GM18519 (cell line): ENCODE measurements around the gene HPX.

Experiments
- ATAC-seq: cut with Tn5 transposase; IDR thresholded peaks from one replicate; pipeline ENCODE4 v1.9.1; 2021; ENCODE audit warnings: mild to moderate bottlenecking, moderate library complexity; ENCODE audit not compliant: unreplicated experiment, low FRiP score

Gene HPX

DNA sequence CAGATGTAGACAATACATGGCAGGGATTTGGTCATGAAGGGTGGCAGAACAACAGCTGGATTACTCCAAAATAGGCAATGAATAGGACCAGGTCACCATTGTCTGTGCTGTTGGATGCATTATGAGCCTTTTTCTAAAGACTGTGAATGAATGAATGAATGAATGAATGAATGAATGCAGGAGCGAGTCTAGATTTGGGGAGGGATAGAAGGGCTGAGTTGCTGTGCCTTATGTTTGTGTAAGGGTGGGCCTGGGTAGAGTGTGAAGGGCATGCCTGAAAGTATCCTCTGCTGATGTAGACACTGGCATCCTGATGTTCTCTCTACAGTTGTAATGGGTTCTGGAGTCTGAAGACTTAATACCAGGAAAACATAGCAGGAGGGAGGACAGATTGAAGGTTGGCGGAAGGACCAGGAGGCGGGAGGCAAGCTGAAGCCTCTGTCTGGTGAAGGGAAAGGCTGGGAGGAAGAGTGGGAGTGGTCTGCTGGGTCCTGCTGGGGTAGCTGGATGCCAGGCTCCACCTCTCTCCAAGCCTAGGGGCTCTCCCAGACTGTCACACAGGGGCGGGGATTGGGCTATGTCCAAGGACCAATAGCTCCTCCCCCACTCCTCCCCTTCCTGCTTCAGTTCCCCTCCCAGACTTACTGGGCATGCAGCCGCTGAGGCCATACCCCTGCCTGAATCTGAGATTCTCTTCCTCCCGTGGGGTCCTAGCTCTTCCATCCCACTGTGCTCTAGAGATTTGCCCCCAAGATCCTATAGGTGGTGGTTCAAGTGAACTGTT lies 28.1 kb upstream of the HPX start:
- ATAC-seq: peak; percentile 81

DNA sequence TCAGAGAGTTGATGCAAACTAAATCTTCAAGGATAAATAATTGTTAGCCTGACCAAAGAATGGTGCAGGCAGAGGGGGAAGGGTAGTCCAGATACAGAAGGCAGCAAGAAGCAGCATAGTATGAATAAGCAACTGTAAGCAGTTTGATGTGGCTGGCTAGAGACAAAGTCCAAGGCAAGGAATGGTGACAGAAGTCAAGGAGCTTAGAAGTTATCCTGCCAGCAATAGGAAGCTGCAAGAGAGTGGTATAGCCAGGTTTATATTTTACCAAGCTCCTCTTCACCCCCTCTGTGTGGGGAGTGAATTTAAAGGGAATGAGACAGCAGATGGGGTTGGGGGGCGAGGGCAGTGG lies 18.3 kb upstream of the HPX start:
- ATAC-seq: no peak

DNA sequence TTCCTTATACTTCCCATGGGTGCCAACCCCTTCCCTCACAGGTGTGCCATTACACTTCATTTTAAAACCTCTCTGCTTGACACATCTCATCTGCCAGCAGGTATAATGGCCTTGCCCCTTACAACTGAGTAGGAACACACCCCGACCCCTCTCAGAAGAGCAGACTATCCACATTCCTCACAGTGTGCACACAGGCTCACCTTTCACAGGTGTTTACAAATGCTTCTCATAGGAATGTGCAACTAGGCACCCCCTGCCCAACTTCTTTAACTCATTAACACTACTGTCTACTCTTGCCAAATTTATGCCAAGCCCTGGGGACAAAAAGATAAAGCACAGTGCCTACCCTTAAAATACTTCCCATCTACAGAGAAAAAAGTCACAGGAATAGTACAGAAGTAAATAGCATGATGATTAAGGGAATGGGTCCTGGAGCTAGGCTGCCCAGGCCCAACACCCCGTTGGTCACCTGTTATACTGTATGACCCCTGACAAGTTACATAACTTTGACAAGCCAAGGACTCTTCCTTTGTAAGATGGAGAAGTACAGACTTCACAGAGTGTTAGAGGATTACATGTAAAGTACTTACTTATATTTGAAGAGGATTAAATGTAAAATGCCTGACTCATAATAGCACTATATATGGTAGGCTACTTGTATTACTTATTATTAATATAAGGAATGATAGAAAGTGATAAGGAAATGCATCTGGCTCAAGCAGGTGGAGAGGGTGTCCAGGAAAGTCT lies 17.7 kb upstream of the HPX start:
- ATAC-seq: no peak

DNA sequence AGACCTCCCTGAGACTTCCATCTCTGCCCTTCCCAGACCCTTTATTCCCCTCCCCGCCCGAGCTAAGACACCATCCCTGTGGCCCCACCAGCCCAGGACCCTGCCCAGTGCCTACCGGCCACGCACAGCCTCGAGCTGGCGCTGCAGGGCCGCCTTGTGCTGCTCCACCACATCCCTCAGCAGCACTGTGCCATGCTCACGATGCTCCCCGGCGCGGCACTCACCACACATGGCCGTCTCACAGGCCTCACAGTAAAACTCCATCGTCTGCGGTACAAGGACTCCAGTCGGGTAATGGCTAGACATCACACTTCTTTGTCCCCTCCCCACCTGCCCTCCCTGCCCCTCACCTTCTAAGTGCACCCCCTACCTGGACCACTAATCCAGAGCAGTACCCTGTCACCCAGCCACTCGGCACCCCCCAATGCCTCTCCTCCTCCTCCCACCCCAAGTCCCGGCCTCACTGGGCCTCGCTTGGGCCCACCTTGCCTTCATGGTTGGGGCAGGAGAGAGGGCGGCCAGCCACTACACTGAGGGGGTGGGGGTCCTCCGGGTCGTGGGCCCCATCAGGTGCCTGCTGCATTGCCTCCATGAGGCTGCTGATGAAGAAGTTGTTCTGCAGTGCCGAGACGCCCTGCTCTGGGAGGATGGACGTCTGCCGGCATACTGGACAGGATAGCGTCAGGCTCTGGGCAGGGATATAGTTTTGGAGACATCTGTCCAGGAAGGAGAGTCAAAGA lies 17.0 kb upstream of the HPX start:
- no peak for ATAC-seq

DNA sequence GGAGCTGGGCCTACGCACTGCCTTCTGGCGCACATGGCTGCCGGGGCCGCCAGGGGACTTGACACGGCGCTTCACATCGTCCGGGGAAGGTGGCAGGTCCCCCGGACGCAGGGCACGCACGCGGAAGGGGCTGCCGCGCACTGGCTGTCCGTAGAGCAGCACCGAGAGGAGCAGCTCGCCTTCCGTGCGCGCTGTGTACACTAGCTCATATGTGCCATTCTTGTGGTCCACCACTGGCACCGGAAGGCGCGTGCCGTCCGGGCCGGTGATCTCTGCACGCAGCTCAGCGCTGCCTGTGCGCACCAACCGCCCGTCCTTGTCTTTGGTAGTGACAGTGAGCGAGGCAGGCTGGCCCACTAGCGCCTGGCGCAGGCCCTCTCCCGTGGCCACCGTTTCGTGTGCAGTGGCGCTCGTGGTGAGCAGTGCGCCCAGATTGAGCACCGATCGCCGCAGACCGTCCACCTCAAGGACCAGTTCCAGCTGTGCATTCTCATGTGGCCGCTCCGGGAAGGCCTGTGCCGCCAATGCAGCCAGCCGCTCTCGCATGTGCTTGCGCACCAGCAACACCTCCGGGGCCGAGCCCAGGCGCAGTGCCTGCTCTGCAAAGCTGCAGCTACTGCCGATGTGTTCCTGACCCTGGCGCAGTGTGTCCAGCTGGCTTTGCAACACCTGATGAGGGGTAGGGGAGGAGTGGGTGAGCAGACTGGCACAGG lies 15.7 kb upstream of the HPX start:
- no peak for ATAC-seq

DNA sequence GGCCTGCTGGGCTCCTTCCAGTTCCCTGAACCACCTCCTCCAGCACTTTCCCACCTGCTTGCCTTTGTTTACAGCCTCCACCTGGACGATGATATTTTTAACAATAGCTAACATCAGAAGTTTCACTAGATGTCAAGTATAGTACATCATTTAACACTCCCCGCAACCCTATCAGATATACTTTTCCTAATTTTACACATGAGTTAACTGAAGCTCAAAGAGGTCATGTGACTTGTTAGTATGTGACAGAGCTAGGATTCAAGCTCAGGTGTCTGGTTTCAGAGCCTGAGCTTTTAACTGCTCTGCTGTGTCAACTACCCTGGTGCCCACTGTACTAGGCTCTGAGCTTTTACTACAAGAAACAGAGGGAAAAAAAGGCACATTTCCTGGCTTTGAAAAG lies 14.3 kb upstream of the HPX start:
- no peak for ATAC-seq

DNA sequence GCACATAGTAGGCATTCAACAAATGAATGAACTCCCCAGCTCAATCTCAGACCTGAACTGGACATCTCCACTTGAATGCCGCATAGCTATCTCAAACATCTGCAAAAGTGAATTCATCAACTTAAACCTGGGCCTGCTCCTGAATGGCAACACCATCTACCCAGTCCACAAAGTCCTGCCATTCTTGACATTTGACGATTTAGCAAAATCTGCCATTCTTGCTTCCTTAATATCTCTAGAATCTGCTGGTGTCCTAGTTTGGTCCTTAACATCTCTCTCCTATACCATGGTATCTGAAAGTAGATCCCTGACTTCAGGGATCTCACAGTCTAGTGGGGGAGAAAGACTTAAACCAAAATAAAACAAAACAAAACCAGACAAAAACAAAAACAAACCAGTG lies 12.4 kb upstream of the HPX start:
- ATAC-seq: no peak

DNA sequence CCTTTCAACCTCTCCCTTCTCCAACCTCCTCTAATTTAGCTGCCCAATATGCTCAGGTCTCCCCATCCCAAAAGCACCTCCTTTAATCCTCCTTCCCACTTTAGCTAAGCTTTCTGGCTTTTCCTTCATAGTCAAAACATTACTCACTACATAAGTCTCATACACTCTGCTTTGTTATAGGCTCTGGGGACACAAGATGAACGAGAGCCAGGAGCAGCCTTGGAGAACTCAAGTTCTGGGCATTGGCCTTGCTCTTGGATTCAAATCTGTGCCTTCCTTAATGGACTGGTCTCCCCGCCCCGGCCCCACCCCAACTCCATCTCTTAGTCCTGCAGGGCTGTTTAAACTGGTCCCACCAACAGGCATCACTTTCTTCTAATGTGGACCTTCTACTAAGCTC lies 11.4 kb upstream of the HPX start:
- no peak for ATAC-seq

DNA sequence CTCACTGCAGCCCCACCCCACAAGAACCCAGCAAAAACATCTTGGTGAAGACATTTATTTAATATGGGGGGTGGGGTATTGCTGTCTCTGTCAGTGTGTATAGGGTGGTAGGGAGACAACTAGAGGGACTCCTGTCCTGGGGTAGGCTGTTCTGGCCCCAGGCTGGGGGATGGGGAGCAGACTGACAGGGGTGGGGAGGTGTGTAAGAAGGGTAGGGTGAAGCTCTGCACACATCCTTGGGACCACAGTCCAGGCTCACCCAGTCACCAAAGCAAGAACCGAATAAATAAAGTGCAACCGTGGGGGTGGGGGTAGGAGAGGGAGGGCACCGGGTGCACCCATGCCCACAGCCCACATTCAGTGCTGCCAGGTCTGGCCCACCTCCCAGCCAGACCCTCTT lies 7.8 kb upstream of the HPX start:
- no peak for ATAC-seq

DNA sequence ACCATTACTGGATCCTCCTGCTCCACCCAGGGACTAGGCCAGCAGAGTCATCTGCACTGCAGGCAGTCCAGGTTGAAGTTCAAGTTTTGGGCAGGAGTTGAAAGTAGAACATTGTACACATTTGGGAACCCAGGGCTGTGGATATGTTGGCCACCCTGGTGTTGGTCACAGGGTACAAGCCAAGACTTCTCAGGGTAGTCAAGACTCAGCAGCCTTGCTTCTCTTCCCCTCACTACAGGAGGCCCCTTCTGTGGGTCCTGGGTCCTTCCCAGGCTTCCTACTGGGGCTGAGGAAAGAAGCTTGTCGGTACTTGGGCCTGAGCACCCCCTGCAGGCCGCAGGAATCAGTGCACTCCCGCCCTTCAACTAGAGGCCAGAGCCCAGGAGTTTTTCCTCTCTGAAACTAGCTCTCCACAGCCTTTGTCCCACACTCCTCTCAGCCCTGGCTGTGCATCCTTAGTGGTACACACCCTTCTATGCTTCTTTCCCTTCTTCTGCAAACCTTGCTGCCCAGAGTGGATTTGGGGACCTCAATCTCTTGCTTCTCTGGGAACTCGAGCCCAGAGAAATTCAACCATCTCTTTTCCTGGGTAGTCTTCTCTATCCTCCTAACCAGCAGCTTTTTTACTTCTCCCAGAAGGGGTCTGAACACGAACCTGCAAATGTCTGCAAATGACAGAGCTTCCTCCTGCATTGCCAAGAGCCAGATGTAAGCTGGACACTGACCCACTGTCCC lies 2.6 kb upstream of the HPX start:
- peak; percentile 73 for ATAC-seq

DNA sequence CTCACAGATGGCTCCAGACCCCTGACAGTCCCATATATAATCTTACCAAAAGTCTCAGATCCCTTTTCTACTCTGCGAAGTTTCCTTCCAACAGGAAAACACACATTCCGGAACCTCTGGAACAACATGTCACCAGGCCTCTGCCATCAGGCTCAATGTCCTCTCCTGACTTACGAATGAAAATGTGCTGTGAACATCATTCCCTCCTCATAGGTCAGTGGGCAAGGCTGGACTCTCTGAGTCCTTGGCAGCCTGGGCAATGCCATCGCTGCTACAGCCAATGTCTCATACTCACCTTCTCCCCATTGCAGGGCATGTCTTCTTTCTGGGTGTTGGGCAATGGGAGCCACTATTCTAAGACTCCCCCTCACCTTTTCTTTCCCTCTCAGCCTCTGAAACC lies 1.7 kb upstream of the HPX start:
- ATAC-seq: no peak

DNA sequence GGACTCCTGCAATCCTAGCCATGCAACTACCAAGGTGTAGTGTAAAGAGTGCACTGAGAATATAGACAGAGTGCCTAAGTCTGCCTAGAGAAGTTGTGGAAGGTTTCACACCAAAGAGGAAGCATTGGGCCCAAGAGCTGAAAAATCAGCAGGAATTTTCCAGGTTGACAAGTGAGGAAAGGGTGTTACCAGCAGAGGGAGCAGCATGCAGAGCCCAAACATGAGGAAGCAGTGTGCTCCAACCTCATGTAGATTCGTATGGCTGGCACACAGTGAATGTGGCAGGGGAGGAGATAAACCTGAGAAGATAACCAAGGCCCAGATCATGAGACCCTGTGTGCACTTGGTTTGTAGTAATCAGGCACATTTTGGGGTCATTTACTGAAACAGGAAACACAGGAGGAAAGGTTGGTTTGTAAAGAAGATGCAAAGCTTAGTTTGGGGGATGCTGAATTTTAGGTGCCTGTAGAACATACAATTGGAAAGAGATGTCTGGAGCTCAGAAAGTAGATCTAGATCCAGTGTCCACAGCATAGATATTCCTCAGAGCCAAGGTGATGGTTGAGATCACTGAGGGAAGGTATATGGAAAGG lies 1.7 kb downstream of the HPX start:
- ATAC-seq: no peak

DNA sequence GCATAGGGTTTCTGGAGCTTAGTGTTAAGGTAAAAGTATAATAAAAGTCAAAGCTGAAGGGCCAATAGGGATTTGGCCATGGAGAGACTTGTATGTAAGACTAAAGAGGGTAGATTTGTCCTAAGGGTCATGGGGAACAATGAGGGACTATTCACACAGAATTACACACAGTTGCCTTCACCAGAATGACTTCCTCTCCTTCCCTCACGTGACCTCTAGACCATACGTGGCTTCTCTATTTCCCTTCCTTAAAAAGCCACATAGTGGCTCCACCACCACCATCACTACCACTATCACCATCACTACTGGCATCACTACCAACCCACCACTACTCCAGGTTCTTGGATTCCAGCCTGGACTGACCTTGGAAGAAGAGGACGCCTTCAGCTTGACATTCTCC lies 2.8 kb downstream of the HPX start:
- ATAC-seq: no peak

DNA sequence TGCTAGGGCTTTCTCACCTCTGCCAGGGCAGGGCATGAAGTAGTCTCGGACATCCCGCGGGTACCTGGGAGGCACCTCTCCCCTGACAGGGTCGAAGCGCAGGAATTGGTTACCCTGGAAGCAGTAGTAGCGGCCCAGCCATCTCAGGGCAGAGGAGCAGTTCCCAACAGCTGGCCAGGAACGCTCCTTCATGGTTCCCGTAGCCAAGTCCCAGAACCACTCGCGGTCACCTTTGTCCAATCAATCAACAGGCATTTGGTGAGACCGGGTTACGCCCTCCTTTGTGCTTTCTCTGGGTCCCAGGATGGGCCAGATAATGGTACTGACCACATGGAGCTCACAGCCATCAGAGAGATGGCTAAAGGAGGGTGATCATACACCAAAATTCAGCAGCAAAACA lies 3.4 kb downstream of the HPX start:
- no peak for ATAC-seq

DNA sequence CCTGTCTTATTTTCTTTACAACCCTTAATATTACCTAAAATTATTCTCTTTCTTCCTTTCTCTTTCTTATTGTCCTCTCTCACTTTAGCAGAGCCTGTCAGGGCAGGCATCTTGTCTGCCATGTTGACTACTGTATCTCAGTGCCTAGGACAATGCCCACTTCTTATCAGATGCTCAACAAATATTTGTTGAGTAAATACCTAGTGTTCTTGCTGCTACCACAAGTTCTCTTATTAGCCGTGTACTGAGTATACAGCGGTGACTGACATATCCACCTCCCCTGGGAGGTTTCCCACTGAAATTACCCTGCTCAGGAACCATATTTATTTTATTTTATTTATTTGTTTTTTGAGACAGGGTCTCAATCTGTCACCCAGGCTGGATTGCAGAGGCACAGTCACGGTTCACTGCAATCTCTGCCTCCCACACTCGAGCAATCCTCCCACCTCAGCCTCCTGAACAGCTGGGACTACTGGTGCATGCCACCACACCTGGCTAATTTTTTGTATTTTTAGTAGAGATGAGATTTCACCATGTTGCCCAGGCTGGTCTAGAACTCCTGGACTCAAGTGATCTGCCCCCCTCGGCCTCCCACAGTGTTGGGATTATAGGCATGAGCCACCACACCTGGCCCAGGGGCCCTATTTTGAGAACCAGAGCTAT lies 6.7 kb downstream of the HPX start:
- no peak for ATAC-seq

DNA sequence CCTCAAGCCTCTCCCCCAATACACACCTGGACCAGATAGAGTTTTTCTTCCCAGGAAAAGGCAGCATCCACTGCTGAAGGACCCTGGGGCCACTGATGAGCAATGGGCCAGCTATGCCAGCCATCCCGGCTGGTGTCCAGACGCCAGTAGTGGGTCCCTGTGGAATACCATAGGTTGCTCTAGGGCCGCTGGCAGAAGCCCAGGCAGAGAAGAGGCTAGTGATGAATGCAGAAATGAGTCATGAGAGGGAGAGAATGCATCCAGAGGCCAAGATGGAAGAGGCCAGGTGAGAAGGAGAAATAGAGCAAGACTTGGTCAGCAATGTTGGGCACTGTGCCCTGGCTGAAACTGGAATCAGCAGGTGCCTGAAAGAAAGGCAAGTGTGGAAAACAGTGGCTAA lies 8.9 kb downstream of the HPX start:
- ATAC-seq: no peak

DNA sequence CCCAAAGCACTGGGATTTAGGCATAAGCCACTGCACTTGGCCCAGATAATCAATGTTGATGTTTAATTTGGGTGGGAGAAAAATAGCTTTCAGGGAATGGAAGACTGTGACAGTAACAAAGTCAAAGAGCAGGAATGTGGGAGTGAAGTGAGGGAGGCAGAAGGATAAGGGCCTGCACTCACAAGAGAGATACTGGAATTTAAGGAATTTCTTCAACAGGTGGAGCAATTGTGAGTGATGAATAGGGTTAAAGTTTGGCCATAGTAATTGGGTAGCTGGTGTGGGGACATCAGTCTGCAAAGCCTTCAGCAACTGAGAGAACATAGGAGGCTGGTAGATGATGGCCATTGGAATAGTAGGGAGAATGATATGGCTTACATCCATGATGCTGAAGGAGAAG lies 13.3 kb downstream of the HPX start:
- ATAC-seq: no peak

DNA sequence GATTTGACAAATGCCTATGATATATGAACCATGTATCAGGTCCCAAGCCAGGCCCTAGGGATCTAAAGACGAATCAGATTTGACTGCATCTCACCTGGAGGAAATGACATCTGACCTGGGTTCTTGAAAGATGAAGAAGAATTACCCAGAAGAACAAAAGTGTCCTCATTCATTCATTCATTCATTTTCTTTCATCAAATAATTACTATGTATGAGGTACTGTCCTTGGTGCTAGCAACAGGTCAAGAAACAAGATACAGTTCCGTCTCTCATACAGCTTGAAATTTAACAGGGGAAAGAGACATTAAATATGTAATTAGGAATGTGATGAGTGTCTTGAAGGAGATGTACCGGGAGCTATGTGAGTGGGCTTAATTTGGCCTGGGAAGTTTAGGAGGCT lies 20.1 kb downstream of the HPX start:
- ATAC-seq: no peak

DNA sequence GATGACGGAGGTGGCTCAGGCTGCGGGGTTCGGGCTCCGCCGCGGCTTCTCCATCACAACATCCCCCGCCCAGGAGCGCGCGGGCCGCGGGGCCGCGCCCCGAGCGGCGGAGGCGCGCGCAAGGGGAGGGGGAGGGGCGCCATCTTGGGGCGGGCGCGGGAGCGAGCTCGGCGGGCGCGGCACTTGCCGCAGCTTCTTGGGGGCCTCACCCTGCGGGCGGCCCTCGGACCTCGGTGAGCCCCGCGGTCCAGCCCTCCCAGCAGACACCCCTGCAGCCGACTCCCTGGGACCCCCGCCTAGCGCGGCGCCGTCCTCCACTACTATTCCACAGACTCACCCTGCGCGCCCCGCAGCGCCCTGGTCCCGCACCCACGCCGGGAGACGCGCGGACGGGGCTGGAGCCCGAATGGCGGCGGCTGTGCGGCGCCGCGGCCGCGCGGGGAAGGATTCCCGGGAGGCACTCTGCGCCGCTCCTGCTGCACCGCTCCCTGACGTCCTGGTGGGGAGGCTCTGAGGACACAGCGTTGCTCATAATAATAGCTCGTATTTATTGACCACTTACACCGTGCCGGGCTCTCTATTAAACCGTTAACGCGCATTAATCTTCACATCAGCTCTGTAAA lies 21.7 kb downstream of the HPX start, which contains the start of gene APBB1:
APBB1 (minus strand) TSS at position 86 of the 623 bp plus-strand sequence. CDS start 7,747 bp downstream, outside the sequence.
- no peak for ATAC-seq
